CD8-positive, alpha-beta memory T cell (primary cell): ENCODE results near the gene SESN2. TPM values are rescaled to one million over a fixed set of nuclear protein-coding genes. Genes with fewer than 3 reads are reported as not detected.
A peak's percentile ranks its signal among the peaks of the same experiment; 100 is the strongest.

Source experiments
- CTCF ChIA-PET: fragments of 350-600 bp; sonication (Branson Sonifier 250); formaldehyde crosslinking; loops from one replicate; lab custom pipeline; 2021; ENCODE audit warnings: antibody characterized with exemption; lab: Charles Lee
- POLR2A ChIA-PET: fragments of 350-600 bp; sonication (Branson Sonifier 250); formaldehyde crosslinking; loops from one replicate; lab custom pipeline; 2021; ENCODE audit warnings: antibody characterized with exemption; lab: Charles Lee
- DNase-seq, 5 donors: peaks; one replicate each; pipeline versions ENCODE4 v3.0.0 to v3.0.0-alpha.2; 2020 to 2022; ENCODE audit warnings: mixed read lengths in 1 of 5
- H3K27ac ChIP-seq: one replicate; pipeline ENCODE4 v1.7.0; 2013; ENCODE audit warnings: low read depth, mild to moderate bottlenecking, low read length, moderate library complexity
- H3K27me3 ChIP-seq: 2 replicates; pipeline ENCODE4 v1.7.0; 2013; ENCODE audit warnings: low read length, mild to moderate bottlenecking; ENCODE audit not compliant: insufficient read depth, poor library complexity, severe bottlenecking
- H3K36me3 ChIP-seq: 2 replicates; pipeline ENCODE4 v1.7.0; 2013; ENCODE audit warnings: mild to moderate bottlenecking, low read length, moderate library complexity; ENCODE audit not compliant: insufficient read depth
- H3K4me1 ChIP-seq: 2 replicates; pipeline ENCODE4 v1.7.0; 2013; ENCODE audit warnings: mild to moderate bottlenecking, low read length, moderate library complexity; ENCODE audit not compliant: insufficient read depth
- H3K4me3 ChIP-seq: 2 replicates; pipeline ENCODE4 v1.7.0; 2013; ENCODE audit warnings: mild to moderate bottlenecking, low read length
- H3K9me3 ChIP-seq: 2 replicates; pipeline ENCODE4 v1.7.0; 2013; ENCODE audit warnings: mild to moderate bottlenecking, low read length
- H3K27ac Mint-ChIP-seq, 8 donors: one replicate each; pipeline ENCODE4 v1.8.0; 2020 to 2021; ENCODE audit warnings: mixed read lengths in 8 of 8, mild to moderate bottlenecking in 6 of 8, inconsistent platforms in 3 of 8, moderate library complexity in 3 of 8
- H3K27me3 Mint-ChIP-seq, 2 donors: one replicate each; pipeline ENCODE4 v1.8.0; 2020 to 2021; ENCODE audit warnings: mixed read lengths in 2 of 2, mild to moderate bottlenecking in 1 of 2, moderate library complexity in 1 of 2
- H3K36me3 Mint-ChIP-seq, 3 donors: one replicate each; pipeline ENCODE4 v1.8.0; 2020 to 2021; ENCODE audit warnings: mixed read lengths in 3 of 3, inconsistent platforms in 1 of 3, mild to moderate bottlenecking in 1 of 3
- H3K4me1 Mint-ChIP-seq, 3 donors: one replicate each; pipeline ENCODE4 v1.8.0; 2020 to 2021; ENCODE audit warnings: mixed read lengths in 3 of 3, inconsistent platforms in 1 of 3, mild to moderate bottlenecking in 1 of 3
- H3K4me3 Mint-ChIP-seq, 7 donors: one replicate each; pipeline ENCODE4 v1.8.0; 2020 to 2021; ENCODE audit warnings: mixed read lengths in 7 of 7, mild to moderate bottlenecking in 6 of 7, moderate library complexity in 4 of 7, inconsistent platforms in 2 of 7
- H3K9me3 Mint-ChIP-seq, 5 donors: one replicate each; pipeline ENCODE4 v1.8.0; 2020 to 2022; ENCODE audit warnings: mixed read lengths in 5 of 5, mild to moderate bottlenecking in 3 of 5, moderate library complexity in 2 of 5, inconsistent platforms in 1 of 5
- polyA plus RNA-seq: library from polyadenylated mRNA; unstranded; fragments of 300-500 nt; fragmentation: Illumina TruSeq; gene quantifications from one replicate; pipeline ENCODE4 v1.2.3, GENCODE V29; 2021
- total RNA-seq, 2 experiments: library from RNA; stranded (reverse); gene quantifications; one replicate each; pipeline ENCODE4 v1.2.3, GENCODE V29; 2021

SESN2 gene
- total and polyA plus RNA-seq, 3 experiments from 2014 or later: 13.1 to 19.8 (median 19.0) TPM

- ChIA-PET CTCF (interaction anchor here (0.7 to 4.3 kb wide), 3 partner anchors 11 to 346 kb away, joined by 3 to 38 read pairs (median 3); partner anchors contain the start of gene MED18), POLR2A (interaction anchor here (0.5 to 4.2 kb wide), 9 partner anchors 11 to 819 kb away, joined by 3 to 66 read pairs (median 5); partner anchors contain the start of genes EYA3 and MED18)
- H3K36me3 Mint-ChIP-seq: peaks cover 0 to 17% (median 2%) of the 10 kb centered on the region in 3 donors
- H3K27me3 ChIP-seq: no peaks in the 10 kb centered on the region
- peak within 1 kb of the TSS; percentile 55 for H3K4me3 ChIP-seq
- H3K4me3 Mint-ChIP-seq: peak within 1 kb of the TSS in 2 of 7 donors; percentile 14 to 66
- H3K27ac Mint-ChIP-seq: peak within 1 kb of the TSS in 1 of 8 donors; percentile 17
- H3K4me1 ChIP-seq: peaks cover 33% of the 10 kb centered on the region
- H3K9me3 ChIP-seq: no peaks in the 10 kb centered on the region
- no peaks in the 10 kb centered on the region for H3K27me3 Mint-ChIP-seq
- H3K27ac ChIP-seq: peak within 1 kb of the TSS; percentile 92
- peaks cover 9% of the 10 kb centered on the region for H3K36me3 ChIP-seq
- peaks cover 15 to 34% (median 23%) of the 10 kb centered on the region in 3 donors for H3K4me1 Mint-ChIP-seq
- peak; percentile 89 to 96 (median 93) for DNase-seq
- no peaks in the 10 kb centered on the region for H3K9me3 Mint-ChIP-seq
Observed at GRCh38 chr1:28235755-28236655, 23.3 kb upstream of the SESN2 start, which contains the start of gene ATP5IF1. Gene ATP5IF1 (plus strand): TSS chr1:28236124. CDS start chr1:28236184, 60 bp downstream.

DNA sequence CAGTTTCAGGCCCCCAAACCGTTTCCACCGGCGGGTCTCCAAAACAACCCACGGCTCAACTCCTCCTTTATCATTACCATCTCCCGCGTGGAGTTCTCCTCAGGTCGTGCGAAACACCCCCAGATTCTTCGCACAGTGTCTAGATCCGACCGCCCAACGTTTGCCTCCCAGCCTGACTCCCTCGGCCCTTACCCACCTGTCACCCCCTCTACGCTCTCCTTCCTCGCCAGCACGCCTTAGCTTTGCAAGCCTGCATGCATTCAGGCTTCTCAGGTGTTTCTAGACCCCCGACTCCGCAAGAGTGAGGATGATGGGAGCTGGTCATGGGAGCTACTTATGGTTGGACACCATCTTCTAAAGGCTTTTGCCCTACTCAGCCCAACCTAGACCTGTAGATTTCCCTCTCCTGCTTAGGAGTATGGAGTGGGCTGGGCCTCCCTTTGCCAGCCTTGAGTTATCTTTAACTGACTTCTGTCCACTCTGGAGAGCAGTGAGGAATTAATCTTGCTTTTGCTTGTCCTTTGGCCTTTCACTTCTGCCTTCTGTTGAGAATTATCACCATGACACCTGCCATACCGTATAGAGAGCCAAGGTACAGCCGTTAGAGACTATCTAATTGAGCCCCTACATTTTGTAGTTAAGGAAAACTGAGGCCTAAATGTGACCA lies 22.5 kb upstream of the SESN2 start:
- Mint-ChIP-seq H3K36me3 (peaks cover 0 to 17% (median 2%) of the 10 kb centered on the region in 3 donors), H3K27ac (no peak overlapping the region), H3K4me3 (no peak overlapping the region), H3K4me1 (peaks cover 15 to 30% (median 22%) of the 10 kb centered on the region in 3 donors), H3K27me3 (no peaks in the 10 kb centered on the region), H3K9me3 (no peaks in the 10 kb centered on the region)
- POLR2A ChIA-PET: interaction anchor here (0.6 to 4.2 kb wide), 5 partner anchors 10 to 343 kb away, joined by 3 to 66 read pairs (median 4); partner anchors contain the start of gene MED18
- H3K27me3 ChIP-seq: no peaks in the 10 kb centered on the region
- peak overlapping the region; percentile 55 for H3K4me3 ChIP-seq
- CTCF ChIA-PET: interaction anchor here (1.3 to 4.3 kb wide), 2 partner anchors 10 to 145 kb away, joined by 3 to 38 read pairs; no protein-coding TSS in a partner anchor
- DNase-seq: no peak
- H3K27ac ChIP-seq: peak overlapping the region; percentile 92
- H3K36me3 ChIP-seq: peaks cover 8% of the 10 kb centered on the region
- H3K4me1 ChIP-seq: peaks cover 30% of the 10 kb centered on the region
- no peaks in the 10 kb centered on the region for H3K9me3 ChIP-seq

- ChIA-PET POLR2A (interaction anchor here (0.6 kb wide), 2 partner anchors 108 to 283 kb away, joined by 3 to 9 read pairs; no protein-coding TSS in a partner anchor), CTCF (interaction anchor here (0.7 to 4.3 kb wide), 2 partner anchors 8 to 640 kb away, joined by 3 to 38 read pairs; no protein-coding TSS in a partner anchor)
- H3K27ac ChIP-seq: no peak overlapping the region
- H3K36me3 Mint-ChIP-seq: peaks cover 0 to 8% (median 0%) of the 10 kb centered on the region in 3 donors
- no peaks in the 10 kb centered on the region for H3K27me3 ChIP-seq
- no peak overlapping the region for H3K4me3 ChIP-seq
- H3K9me3 Mint-ChIP-seq: no peaks in the 10 kb centered on the region
- peak overlapping the region in 3 of 8 donors; percentile 10 to 50 (median 22) for H3K27ac Mint-ChIP-seq
- H3K9me3 ChIP-seq: no peaks in the 10 kb centered on the region
- no peak overlapping the region for H3K4me3 Mint-ChIP-seq
- no peak for DNase-seq
- H3K4me1 ChIP-seq: peaks cover 28% of the 10 kb centered on the region
- no peaks in the 10 kb centered on the region for H3K27me3 Mint-ChIP-seq
- H3K4me1 Mint-ChIP-seq: peaks cover 11 to 22% (median 13%) of the 10 kb centered on the region in 3 donors
- H3K36me3 ChIP-seq: peaks cover 8% of the 10 kb centered on the region
Observed at GRCh38 chr1:28239004-28239403, 20.3 kb upstream of the SESN2 start.

- peaks cover 8% of the 10 kb centered on the region for H3K36me3 ChIP-seq
- H3K27me3 ChIP-seq: no peaks in the 10 kb centered on the region
- Mint-ChIP-seq H3K4me3 (no peak overlapping the region), H3K4me1 (peaks cover 19 to 29% (median 23%) of the 10 kb centered on the region in 3 donors), H3K36me3 (peaks cover 0 to 8% (median 0%) of the 10 kb centered on the region in 3 donors), H3K27ac (no peak overlapping the region), H3K9me3 (no peaks in the 10 kb centered on the region), H3K27me3 (no peaks in the 10 kb centered on the region)
- H3K27ac ChIP-seq: no peak overlapping the region
- peaks cover 38% of the 10 kb centered on the region for H3K4me1 ChIP-seq
- H3K4me3 ChIP-seq: no peak overlapping the region
- no peaks in the 10 kb centered on the region for H3K9me3 ChIP-seq
- ChIA-PET POLR2A (no interaction called here), CTCF (no interaction called here)
- no peak for DNase-seq
Observed at GRCh38 chr1:28240024-28240423, 19.3 kb upstream of the SESN2 start.

DNA sequence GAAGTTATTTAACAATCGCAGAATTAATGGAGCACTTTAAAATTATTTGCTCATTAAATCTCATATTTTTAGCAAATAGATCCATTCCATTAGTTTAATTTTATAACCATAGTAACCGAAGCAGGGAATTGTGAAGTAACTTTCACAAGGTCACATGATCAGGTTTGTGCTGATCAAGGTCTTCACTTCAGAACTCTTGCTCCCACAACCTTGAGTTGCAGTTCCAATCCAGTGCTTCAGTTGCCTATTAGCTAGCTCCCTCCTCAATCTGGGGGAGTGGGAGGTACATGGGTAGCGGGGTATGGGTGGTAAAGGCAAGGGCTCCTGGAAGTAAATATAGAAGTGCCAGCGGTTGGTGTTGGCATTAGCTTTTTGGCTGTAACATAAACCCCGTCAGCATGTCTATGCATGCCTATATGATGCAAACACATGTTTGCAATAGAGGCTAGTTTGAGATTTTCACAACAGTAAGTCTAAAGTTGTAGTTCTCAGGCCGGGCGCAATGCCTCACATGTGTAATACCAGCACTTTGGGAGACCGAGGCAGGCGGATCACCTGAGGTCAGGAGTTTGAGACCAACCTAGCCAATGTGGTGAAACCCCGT lies 17.6 kb upstream of the SESN2 start:
- no peaks in the 10 kb centered on the region for H3K9me3 Mint-ChIP-seq
- H3K4me3 Mint-ChIP-seq: no peak overlapping the region
- H3K27ac Mint-ChIP-seq: peak overlapping the region in 1 of 8 donors; percentile 6
- DNase-seq: no peak
- H3K27ac ChIP-seq: no peak overlapping the region
- no peaks in the 10 kb centered on the region for H3K27me3 Mint-ChIP-seq
- peaks cover 0 to 10% (median 0%) of the 10 kb centered on the region in 3 donors for H3K36me3 Mint-ChIP-seq
- no peaks in the 10 kb centered on the region for H3K9me3 ChIP-seq
- peaks cover 8% of the 10 kb centered on the region for H3K36me3 ChIP-seq
- H3K4me1 Mint-ChIP-seq: peaks cover 24 to 35% (median 32%) of the 10 kb centered on the region in 3 donors
- no peak overlapping the region for H3K4me3 ChIP-seq
- H3K4me1 ChIP-seq: peaks cover 50% of the 10 kb centered on the region
- POLR2A ChIA-PET: no interaction called here
- no peaks in the 10 kb centered on the region for H3K27me3 ChIP-seq
- CTCF ChIA-PET: no interaction called here

DNA sequence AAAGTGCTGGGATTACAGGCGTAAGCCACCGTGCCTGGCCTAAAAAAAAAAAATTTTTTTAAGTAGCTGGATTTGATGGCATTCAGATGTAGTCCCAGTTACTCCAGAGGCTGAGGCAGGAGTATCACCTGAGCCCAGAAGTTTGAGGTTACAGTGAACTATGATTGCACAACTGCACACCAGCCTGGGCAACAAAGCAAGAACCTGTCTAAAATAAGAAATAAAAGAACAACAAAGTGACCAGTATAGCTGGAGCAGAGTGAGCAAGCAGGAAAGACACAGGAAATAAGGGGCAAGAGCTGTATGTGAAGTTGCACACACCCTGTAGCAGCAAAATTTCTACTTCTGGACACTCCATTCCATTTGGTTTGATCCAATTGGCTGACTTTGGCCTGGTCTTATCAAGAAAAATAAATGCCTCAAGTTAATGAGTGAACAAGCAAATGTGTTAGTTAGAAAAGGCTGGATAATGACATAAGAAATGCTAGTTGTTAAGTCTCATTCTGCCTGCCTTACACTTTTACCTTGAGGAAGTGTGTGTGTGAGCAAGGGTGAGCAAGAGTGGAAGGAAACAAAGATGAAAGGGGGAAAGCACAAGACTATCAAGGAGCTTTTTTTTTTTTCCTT lies 15.5 kb upstream of the SESN2 start:
- H3K27ac Mint-ChIP-seq: peak overlapping the region; percentile 74 to 98 (median 88)
- POLR2A ChIA-PET: interaction anchor here (0.6 to 5.5 kb wide), 4 partner anchors 8 to 152 kb away, joined by 3 to 66 read pairs (median 3); partner anchors contain the start of gene ATP5IF1
- H3K4me3 Mint-ChIP-seq: peak overlapping the region; percentile 50 to 84 (median 71)
- H3K27me3 Mint-ChIP-seq: no peaks in the 10 kb centered on the region
- peaks cover 0 to 10% (median 0%) of the 10 kb centered on the region in 3 donors for H3K36me3 Mint-ChIP-seq
- H3K4me1 Mint-ChIP-seq: peaks cover 40 to 51% (median 48%) of the 10 kb centered on the region in 3 donors
- Histone ChIP-seq H3K4me1 (peaks cover 50% of the 10 kb centered on the region), H3K27me3 (no peaks in the 10 kb centered on the region), H3K36me3 (no peaks in the 10 kb centered on the region), H3K27ac (no peak overlapping the region), H3K9me3 (no peaks in the 10 kb centered on the region), H3K4me3 (no peak overlapping the region)
- peak in 1 of 5 donors; percentile 43 for DNase-seq
- no peaks in the 10 kb centered on the region for H3K9me3 Mint-ChIP-seq
- CTCF ChIA-PET: interaction anchor here (1.1 kb wide), 1 partner anchor 16 kb away, joined by 3 read pairs; no protein-coding TSS in a partner anchor
